Measurements from ENCODE around the gene POLR1B.
"Not testable (repeated sequence)": the region's sequence is repeated elsewhere in the genome, so short reads cannot be mapped to it uniquely, and the experiment has no call there.

Gene POLR1B

GRCh38 chr2:112542123-112542983 lies at the start of gene POLR1B:
TSS of gene POLR1B (plus strand) at chr2:112542465. CDS start at chr2:112542495, 30 bp downstream.
- peak; percentile 85 for DNase-seq

DNA sequence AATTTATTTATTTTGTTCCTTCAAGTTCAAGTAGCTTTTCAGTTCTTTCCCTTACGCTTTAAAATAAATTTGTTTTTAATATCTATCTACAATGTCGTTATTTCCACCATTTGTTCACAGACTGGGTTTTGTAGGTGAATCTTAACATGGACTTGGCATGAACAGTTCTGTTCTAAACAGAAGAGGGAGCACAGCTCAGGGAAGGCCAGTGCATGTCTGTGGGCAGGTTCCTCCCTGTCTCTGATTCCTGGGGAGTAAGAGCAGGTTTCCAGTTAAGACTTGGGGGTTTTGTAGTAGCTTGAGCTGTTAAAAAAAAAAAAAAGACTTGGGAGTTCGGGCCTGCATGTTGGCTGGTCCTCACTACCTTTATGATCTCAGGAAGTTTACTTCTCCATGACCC lies 49.2 kb upstream of the POLR1B start:
- DNase-seq = no peak

DNA sequence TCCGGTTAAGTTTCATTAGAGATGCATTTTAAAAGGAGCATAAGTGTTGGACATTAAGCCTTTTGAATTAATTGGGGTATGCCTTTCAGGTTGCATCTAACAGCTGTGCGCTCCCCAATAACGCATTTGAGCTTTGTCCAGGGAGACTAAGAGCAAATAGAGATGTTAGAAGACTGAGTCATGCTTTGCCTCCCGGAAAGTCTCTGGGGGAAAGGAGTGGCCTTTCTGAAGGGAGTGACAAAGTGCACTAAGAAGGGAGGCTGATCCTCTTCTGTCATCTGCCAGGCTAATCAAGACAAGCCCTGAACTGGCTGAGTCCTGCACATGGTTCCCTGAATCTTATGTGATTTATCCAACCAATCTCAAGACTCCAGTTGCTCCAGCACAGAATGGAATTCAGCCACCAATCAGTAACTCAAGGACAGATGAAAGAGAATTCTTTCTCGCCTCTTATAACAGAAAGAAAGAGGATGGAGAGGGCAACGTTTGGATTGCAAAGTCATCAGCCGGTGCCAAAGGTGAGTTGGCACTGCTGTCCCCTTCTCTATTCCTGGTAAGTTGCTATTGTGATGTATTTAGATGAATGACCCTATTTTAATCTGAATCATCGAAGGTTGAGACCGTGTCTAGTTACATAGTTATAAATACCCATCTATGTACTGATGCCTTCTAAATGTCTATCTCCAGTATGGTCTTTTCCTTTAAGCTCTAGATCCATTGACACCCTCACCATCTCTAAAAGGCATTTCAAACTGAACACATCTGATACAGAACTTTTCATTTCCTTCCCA lies 48.2 kb upstream of the POLR1B start:
- DNase-seq = no peak

DNA sequence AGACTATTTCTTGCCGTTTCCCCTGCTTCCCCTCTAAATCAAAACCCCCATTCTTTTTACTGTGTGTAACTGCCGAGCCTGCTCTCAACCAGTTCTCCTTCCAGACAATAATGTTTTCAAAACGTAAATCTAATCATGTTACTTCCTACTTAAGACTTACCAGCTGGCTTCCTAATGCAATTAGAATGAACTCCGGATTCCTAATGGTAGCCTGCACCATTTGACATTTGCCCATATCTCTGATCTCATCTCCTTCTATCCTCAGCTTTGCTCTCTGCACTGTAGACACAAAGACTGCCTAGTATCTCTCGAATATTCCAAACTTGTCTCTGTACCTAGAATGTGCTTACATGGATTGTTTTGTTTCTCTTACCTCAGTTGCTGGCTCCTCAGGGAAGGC lies 47.4 kb upstream of the POLR1B start:
- DNase-seq = no peak

GRCh38 chr2:112495878-112496277 lies 46.4 kb upstream of the POLR1B start:
- DNase-seq = not testable (repeated sequence)

DNA sequence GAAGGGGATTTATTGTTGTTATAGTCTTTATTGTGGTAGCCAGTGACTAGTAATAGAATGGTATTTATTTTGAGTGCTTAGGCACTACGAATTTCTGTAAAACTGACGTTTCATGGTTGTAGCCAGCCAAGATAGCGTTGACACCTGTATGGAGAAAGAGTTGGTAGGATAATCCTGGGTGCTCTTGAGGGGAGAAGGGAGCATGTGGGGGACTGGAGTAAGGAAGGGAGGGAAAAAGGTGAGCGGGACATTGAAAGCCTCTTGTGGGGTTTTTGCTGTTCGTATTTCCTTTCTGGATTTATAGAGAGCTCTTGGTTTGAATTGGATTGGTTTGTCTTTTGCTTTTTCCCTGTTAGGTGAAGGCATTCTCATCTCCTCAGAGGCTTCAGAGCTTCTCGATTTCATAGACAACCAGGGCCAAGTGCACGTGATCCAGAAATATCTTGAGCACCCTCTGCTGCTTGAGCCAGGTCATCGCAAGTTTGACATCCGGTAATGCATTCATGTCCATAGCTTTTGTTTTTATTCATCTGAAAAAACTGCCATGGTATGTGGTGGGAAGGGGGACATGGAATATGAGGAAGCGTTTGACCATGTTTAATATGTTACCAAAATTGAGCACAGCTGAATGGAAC lies 41.3 kb upstream of the POLR1B start:
- not testable (repeated sequence) for DNase-seq

DNA sequence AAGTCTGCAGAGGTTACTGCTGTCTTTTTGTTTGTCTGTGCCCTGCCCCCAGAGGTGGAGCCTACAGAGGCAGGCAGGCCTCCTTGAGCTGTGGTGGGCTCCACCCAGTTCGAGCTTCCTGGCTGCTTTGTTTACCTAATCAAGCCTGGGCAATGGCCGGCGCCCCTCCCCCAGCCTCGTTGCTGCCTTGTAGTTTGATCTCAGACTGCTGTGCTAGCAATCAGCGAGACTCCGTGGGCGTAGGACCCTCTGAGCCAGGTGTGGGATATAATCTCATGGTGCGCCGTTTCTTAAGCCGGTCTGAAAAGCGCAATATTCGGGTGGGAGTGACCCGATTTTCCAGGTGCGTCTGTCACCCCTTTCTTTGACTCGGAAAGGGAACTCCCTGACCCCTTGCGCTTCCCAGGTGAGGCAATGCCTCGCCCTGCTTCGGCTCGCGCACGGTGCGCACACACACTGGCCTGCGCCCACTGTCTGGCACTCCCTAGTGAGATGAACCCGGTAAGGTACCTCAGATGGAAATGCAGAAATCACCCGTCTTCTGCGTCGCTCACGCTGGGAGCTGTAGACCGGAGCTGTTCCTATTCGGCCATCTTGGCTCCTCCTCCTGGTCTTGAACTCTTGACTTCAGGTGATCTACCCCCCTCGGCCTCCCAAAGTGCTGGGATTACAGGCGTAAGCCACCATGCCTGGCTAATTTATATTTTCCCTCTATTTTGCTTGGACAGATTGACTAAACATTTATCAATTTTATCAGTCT lies 32.8 kb upstream of the POLR1B start:
- not testable (repeated sequence) for DNase-seq

- no peak for DNase-seq
Measured at GRCh38 chr2:112516801-112517200, 25.5 kb upstream of the POLR1B start.

DNA sequence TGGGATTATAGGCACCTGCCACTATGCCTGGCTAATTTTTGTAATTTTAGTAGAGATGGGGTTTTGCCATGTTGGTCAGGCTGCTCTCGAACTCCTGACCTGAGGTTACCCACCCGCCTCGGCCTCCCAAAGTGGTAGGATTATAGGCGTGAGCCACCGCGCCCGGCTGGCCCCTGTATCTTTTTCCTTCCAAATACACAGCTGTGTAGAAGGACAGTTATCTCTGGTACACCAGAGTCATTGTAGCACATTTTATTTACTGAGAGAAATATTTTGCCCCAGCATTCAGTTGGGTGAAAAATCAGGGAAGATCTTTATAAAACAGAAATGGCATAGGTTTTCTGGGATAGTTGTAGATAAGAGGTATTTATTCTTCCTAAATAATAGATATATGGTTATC lies 23.5 kb upstream of the POLR1B start:
- no peak for DNase-seq

GRCh38 chr2:112519506-112519905 lies 22.8 kb upstream of the POLR1B start:
- no peak for DNase-seq

GRCh38 chr2:112520234-112520783 lies 22.0 kb upstream of the POLR1B start:
- DNase-seq = no peak

DNA sequence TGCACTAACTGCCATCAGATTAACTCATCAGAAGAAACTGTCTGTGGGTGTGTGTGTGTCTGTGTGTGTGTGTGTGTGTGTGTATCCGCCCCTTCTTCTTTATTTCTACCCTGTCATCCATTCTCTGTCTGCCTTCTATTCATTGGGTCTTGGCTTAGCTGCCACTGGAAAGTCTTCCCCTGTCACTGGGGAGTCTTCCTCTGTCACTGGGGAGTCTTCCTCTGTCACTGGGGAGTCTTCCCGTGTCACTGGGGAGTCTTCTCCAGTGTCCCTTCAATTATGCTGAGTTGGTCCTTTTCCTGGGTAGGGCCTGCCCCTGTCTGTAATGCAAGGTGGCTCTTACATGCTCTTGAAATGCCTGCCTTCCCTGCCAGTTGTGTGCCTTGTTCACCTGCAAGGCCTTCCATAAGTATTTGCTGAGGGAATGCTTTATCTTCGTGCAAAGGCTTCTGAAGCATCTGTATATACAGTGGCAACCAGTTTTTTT lies 18.9 kb upstream of the POLR1B start:
- DNase-seq = no peak

DNA sequence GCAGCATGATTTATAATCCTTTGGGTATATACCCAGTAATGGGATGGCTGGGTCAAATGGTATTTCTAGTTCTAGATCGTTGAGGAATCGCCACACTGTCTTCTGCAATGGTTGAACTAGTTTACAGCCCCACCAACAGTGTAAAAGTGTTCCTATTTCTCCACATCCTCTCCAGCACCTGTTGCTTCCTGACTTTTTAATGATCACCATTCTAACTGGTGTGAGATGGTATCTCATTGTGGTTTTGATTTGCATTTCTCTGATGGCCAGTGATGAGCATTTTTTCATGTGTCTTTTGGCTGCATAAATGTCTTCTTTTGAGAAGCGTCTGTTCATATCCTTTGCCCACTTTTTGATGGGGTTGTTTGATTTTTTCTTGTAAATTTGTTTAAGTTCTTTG lies 18.0 kb upstream of the POLR1B start:
- DNase-seq = not testable (repeated sequence)

GRCh38 chr2:112528541-112528940 lies 13.7 kb upstream of the POLR1B start:
- no peak for DNase-seq

DNA sequence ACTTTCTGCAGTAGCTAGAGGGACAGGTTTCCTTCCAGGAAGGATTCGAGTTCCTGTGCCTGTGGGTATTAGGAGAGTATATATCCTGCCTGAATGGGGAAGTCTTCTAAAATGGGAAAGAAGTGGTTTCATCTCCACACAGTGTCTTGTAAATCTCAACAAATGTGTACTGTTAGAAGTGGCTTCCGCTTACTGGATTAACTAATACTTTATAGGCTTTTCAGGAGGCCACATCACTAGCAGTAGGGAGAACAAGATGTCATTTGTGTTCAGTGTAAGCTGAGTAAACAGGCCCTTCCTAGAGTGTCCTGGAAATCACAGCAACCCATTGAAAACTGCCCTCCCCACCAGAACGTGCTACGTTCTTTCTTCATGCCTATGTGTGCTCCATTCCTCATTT lies 12.5 kb upstream of the POLR1B start:
- no peak for DNase-seq

- no peak for DNase-seq
Measured at GRCh38 chr2:112530728-112531127, 11.5 kb upstream of the POLR1B start.

- no peak for DNase-seq
Measured at GRCh38 chr2:112534826-112535225, 7.4 kb upstream of the POLR1B start.

GRCh38 chr2:112536665-112537064 lies 5.6 kb upstream of the POLR1B start:
- not testable (repeated sequence) for DNase-seq

GRCh38 chr2:112539306-112539705 lies 3.0 kb upstream of the POLR1B start:
- DNase-seq = no peak

DNA sequence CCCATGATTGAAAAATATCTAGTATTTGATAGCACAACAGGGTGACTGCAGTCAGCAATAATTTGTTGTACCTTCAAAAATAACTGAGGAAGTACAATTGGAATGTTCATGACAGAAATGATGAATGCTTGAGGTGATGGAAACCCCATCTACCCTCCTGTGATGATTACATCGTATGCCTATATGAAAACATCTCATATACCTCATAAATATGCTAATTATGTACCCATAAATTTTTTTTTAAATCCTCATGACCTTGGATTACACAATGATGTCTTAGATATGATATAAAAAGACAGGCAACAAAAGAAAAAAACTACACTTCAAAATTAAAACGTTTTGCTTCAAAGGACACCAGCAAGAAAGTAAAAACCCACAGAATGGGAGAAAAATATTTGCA lies 1.4 kb upstream of the POLR1B start:
- no peak for DNase-seq

GRCh38 chr2:112541315-112542122 lies 746 bp upstream of the POLR1B start:
- DNase-seq = peak; percentile 81

Data from COR-L47 (cell line).